ENCODE results near the gene KCNK6.
A peak's percentile ranks its signal among the peaks of the same experiment; 100 is the strongest.

The KCNK6 gene

GRCh38 chr19:38319421-38320258, at the start of gene KCNK6:
Gene KCNK6, plus strand, starts transcription at chr19:38319845. Its CDS starts 106 bp downstream, at chr19:38319951.
- DNase-seq, result no peak

- DNase-seq, result no peak
Measured at GRCh38 chr19:38270587-38271167, 49.0 kb upstream of the KCNK6 start.

GRCh38 chr19:38273499-38273898, 46.1 kb upstream of the KCNK6 start:
- DNase-seq, result no peak

GRCh38 chr19:38274739-38275138, 44.9 kb upstream of the KCNK6 start:
- DNase-seq, result no peak

GRCh38 chr19:38276942-38277517, 42.6 kb upstream of the KCNK6 start:
- no peak for DNase-seq

- no peak for DNase-seq
Measured at GRCh38 chr19:38277549-38277948, 42.1 kb upstream of the KCNK6 start.

- no peak for DNase-seq
Measured at GRCh38 chr19:38277969-38278680, 41.5 kb upstream of the KCNK6 start.

GRCh38 chr19:38278751-38279150, 40.9 kb upstream of the KCNK6 start:
- no peak for DNase-seq

- no peak for DNase-seq
Measured at GRCh38 chr19:38280030-38280921, 39.4 kb upstream of the KCNK6 start.

- DNase-seq, result no peak
Measured at GRCh38 chr19:38281811-38282566, 37.7 kb upstream of the KCNK6 start.

GRCh38 chr19:38283271-38283670, 36.4 kb upstream of the KCNK6 start:
- no peak for DNase-seq

GRCh38 chr19:38284422-38284821, 35.2 kb upstream of the KCNK6 start:
- no peak for DNase-seq

- no peak for DNase-seq
Measured at GRCh38 chr19:38285567-38285966, 34.1 kb upstream of the KCNK6 start.

- no peak for DNase-seq
Measured at GRCh38 chr19:38287604-38288003, 32.0 kb upstream of the KCNK6 start.

GRCh38 chr19:38288123-38288855, 31.4 kb upstream of the KCNK6 start:
- no peak for DNase-seq

- no peak for DNase-seq
Measured at GRCh38 chr19:38289955-38290354, 29.7 kb upstream of the KCNK6 start.

- DNase-seq, result peak; percentile 2
Measured at GRCh38 chr19:38290631-38291147, 29.0 kb upstream of the KCNK6 start.

- no peak for DNase-seq
Measured at GRCh38 chr19:38291855-38292254, 27.8 kb upstream of the KCNK6 start.

- no peak for DNase-seq
Measured at GRCh38 chr19:38293281-38293680, 26.4 kb upstream of the KCNK6 start.

- no peak for DNase-seq
Measured at GRCh38 chr19:38294090-38294489, 25.6 kb upstream of the KCNK6 start.

Measured in NCI-H226 (cell line).